ENCODE data around the gene ASB2. TPM values are rescaled to one million over a fixed set of nuclear protein-coding genes. Genes with fewer than 3 reads are reported as not detected.

The ASB2 gene
- total RNA-seq, 1 experiment from 2014 or later: 0.21 TPM

DNA sequence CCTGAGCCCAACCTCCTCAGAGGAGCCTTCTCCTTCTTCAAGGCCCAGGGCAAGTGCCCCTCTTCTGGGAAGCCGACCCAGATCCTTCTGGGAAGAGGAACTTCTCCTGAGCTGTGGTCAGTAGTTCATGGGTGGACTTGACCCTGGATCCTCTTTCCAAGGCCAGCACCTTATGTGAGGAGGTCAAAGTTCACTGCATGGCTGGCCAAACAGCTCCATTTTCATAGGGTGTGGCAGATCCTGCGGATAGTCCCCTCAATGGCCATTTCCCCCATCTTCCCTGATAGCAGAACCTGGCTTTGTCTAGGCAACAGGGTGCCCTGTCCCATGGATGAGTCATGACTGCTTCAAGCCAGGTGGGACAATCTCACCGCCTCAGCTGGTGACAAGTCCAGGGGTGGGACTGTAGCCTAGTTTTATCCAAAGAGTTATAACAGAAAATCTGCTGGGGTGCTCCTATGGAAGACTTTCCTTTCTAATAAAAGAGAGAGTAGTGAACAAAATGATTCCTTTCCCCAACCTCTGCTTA, 10.4 kb downstream of the ASB2 start:
- no peaks in the 10 kb centered on the region for H3K36me3 ChIP-seq (replicated peaks; ENCODE audit: control insufficient read depth, insufficient read depth, low read length)
- no peak overlapping the region for H3K4me3 ChIP-seq (ENCODE audit: insufficient read depth, low read depth, low read length)
- H3K27me3 ChIP-seq (ENCODE audit: control insufficient read depth, insufficient read depth, low read length): no peaks in the 10 kb centered on the region; the same call in 1 of the 2 replicates
- DNase-seq: no peak

DNA sequence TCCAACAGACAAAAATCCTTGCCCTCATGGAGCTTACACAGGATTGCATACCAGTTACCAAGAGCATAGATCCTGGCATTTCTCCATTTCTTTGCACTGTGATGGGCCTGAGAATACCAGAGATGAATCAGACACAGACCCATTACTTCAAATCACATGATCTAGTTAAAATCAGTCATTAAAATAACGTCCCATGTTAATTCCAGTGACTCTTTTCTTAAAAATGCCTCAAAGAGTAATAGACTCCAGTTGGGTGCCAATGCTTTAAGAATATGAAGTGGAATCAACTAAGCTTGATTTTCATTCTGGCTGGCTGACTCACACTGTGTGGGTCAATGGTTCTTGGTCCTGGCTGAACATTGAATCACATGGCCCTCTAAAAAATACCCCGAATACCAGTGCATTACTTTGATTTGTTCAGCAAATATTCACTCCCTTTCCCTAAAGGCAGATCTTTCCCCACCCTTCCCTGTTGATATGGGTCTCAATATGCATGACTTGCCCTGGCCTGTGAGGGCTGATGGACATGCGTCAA, 11.0 kb downstream of the ASB2 start:
- no peaks in the 10 kb centered on the region for H3K36me3 ChIP-seq (replicated peaks; ENCODE audit: control insufficient read depth, insufficient read depth, low read length)
- DNase-seq: no peak
- H3K4me3 ChIP-seq (ENCODE audit: insufficient read depth, low read depth, low read length): no peak overlapping the region
- H3K27me3 ChIP-seq (ENCODE audit: control insufficient read depth, insufficient read depth, low read length): no peaks in the 10 kb centered on the region; the same call in 1 of the 2 replicates

DNA sequence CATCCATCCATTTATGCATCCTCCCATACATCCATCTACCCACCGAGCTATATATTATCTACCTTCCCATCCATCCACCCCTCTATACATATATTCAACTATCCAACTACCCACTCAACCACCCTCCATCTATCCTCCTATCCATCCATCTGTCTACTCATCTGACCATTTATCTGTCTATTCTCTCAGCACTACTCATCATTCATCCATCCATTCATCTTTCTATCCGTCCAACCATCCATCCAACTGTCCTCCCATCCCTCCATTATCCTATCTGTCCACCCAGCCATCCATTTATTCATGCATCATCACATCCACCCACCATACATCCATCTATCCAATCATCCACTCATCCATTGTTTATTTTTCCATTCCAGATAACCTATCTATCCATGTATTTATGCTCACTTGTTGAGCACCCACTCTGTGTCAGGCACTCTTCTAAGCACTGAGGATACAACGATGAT, 11.5 kb downstream of the ASB2 start:
- no peak overlapping the region for H3K4me3 ChIP-seq (ENCODE audit: insufficient read depth, low read depth, low read length)
- no peak for DNase-seq

DNA sequence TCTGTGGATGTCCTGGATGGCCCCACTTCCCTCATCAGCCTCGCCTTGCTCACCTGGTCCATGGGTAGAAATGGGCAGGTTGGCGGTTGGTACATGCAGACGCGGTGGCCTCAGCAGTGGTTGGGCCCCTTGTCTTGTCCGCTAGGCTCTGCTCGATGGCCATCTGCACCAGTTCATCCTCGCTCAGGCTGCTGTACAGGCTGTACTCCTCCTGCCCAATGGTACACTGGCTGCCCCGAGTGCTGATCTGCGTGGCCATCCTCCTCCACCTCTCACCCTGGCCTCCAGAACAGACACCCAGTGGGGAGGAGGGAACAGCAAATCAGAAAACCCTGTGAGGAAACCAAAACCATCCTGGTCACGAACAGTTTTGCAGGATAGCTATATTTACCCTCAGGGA, 12.1 kb downstream of the ASB2 start:
- DNase-seq: no peak
- Histone ChIP-seq H3K4me3 (ENCODE audit: insufficient read depth, low read depth, low read length) (no peak overlapping the region), H3K27me3 (ENCODE audit: control insufficient read depth, insufficient read depth, low read length) (no peaks in the 10 kb centered on the region; the same call in 1 of the 2 replicates), H3K36me3 (replicated peaks; ENCODE audit: control insufficient read depth, insufficient read depth, low read length) (no peaks in the 10 kb centered on the region)

More for the DNA sequence above, 11.5 kb downstream of the ASB2 start:
- Histone ChIP-seq H3K27me3 (ENCODE audit: control insufficient read depth, insufficient read depth, low read length) (no peaks in the 10 kb centered on the region; the same call in 1 of the 2 replicates), H3K36me3 (replicated peaks; ENCODE audit: control insufficient read depth, insufficient read depth, low read length) (no peaks in the 10 kb centered on the region)

DNA sequence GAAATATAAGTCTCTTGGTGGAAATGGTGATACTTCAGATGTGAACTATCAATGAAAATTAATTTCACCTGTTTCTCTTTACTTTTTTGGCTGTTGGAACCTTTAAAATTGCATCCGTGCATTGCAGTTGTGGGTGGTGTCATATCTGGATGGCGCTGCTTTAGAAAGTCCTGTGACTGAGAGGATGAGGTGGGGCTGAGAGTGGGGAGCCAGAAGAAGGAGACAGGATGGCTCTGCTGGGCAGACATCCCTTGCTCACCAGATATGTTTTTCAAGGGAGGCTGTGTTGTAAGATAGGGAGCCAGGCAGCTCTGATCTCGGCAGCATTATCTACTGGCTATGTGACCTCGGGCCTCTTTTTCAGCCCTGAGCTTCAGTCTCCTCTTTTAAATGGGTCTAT, 12.7 kb downstream of the ASB2 start:
- no peaks in the 10 kb centered on the region for H3K36me3 ChIP-seq (replicated peaks; ENCODE audit: control insufficient read depth, insufficient read depth, low read length)
- no peaks in the 10 kb centered on the region; the same call in 1 of the 2 replicates for H3K27me3 ChIP-seq (ENCODE audit: control insufficient read depth, insufficient read depth, low read length)
- no peak for DNase-seq
- H3K4me3 ChIP-seq (ENCODE audit: insufficient read depth, low read depth, low read length): no peak overlapping the region

DNA sequence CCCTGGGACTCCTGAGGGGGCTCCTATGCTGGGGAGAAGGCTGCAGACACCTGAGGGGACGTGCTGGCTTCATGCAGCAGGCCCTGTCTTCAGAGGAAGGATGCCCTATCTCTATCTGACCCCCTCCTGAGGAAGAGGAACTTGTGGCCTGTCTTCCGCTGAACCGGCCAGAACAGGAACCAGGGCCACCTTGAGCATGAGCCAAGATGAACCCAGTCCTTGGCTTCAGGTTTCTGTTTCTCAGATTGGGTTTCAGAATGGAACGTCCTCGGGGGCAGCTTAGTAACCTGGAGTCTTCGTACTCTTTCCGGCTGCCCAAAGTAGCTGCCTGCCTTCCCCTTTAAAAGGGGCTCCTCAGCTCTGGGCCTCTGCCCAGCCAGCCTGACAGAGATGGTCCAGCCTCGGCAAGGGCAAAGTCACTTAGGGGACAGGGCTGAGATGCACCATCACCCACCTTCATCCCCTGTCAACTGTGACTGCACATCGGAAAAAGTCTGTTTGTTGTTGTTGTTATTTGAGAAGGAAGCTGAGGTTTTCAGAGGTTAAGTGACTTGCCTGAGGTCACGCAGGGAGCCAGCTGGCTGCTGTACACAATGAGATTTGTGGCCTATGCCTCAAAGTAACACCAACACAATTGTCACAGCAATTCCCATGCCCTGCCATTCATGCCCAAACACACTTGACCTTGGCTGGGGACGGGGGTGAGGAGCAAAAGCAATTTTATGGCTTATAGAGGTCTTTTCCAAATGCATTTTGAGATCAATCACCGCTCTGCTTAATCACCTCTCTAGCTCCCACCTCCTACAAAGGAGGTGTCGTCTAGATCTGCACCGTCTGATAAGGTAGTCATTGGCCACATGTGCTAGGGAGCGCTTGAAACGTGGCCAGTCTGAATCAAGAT, 13.4 kb downstream of the ASB2 start:
- Histone ChIP-seq H3K4me3 (ENCODE audit: insufficient read depth, low read depth, low read length) (no peak overlapping the region), H3K27me3 (ENCODE audit: control insufficient read depth, insufficient read depth, low read length) (no peaks in the 10 kb centered on the region; the same call in 1 of the 2 replicates), H3K36me3 (replicated peaks; ENCODE audit: control insufficient read depth, insufficient read depth, low read length) (no peaks in the 10 kb centered on the region)
- no peak for DNase-seq

DNA sequence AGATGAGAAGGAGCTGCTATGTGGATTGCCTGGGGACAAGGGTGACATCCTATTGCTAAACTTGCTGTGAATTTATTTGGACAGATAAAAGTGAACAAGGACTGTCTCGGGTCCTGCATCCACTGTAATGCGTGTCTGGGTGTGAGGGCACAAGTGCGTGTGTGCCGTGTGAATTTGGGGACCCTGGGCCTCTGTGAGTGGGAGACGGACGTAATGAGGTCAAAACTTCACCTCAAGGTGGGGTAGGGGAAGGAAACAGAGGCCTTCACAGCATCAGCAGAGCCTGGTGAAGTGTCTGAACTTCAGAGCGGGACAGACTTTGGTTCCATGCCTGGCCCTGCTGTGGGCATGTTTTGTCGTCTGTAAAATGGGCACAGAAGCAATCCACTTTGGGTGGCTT, 14.8 kb downstream of the ASB2 start:
- Histone ChIP-seq H3K4me3 (ENCODE audit: insufficient read depth, low read depth, low read length) (no peak overlapping the region), H3K27me3 (ENCODE audit: control insufficient read depth, insufficient read depth, low read length) (no peaks in the 10 kb centered on the region; the same call in 1 of the 2 replicates), H3K36me3 (replicated peaks; ENCODE audit: control insufficient read depth, insufficient read depth, low read length) (no peaks in the 10 kb centered on the region)
- DNase-seq: no peak

DNA sequence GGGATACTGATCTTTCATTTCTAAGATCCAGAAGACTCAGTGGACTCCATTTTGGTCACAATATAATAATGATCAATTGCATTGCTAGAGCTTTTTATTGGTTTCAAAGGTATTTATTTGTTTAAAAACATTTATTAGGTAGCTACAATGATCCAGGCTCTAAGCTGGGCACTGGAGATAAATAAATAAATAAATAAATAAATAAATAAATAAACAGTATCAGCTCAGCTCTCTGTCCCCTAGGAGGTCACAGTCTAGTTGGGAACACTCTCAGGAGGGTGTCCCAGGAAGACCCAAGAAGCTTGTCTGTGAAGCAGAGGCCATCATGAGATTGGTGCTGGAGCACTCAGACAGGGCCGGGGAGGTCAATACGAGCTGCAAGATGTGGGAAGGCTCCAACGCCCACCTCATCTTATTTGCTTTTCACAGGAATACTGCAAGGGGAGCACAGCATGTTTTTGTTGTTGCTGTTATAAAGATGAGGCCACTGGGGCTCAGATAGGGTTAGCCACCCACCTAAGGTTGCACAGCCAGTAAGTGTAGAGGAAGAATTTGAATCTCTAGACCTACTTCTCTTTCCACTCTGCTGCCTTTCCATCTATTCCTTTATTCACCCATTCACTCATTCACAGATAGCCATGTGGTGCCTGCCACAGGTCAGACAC, 15.5 kb downstream of the ASB2 start:
- no peaks in the 10 kb centered on the region; the same call in 1 of the 2 replicates for H3K27me3 ChIP-seq (ENCODE audit: control insufficient read depth, insufficient read depth, low read length)
- no peak overlapping the region for H3K4me3 ChIP-seq (ENCODE audit: insufficient read depth, low read depth, low read length)
- H3K36me3 ChIP-seq (replicated peaks; ENCODE audit: control insufficient read depth, insufficient read depth, low read length): no peaks in the 10 kb centered on the region

DNA sequence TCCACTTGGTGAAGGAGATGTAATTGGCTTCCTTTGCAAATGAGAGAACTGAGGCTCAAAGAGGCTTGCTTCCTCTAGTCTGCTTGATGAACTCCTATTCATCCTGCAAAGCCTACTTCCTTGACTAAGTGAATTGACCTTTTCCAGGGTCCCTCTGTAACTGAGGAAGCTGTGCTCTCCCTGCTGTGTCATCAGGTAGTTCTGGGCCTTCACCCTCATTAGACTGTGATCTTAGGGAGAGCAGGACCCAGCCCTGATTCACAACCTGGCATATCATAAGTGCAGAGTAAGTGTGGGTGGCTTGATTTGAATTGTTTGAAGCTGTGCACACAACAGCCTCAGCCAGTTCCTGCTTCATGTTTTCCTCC, 16.3 kb downstream of the ASB2 start:
- no peak overlapping the region for H3K4me3 ChIP-seq (ENCODE audit: insufficient read depth, low read depth, low read length)
- DNase-seq: no peak
- no peaks in the 10 kb centered on the region for H3K36me3 ChIP-seq (replicated peaks; ENCODE audit: control insufficient read depth, insufficient read depth, low read length)
- no peaks in the 10 kb centered on the region for H3K27me3 ChIP-seq (ENCODE audit: control insufficient read depth, insufficient read depth, low read length)

More for the DNA sequence above, 15.5 kb downstream of the ASB2 start:
- no peak for DNase-seq

DNA sequence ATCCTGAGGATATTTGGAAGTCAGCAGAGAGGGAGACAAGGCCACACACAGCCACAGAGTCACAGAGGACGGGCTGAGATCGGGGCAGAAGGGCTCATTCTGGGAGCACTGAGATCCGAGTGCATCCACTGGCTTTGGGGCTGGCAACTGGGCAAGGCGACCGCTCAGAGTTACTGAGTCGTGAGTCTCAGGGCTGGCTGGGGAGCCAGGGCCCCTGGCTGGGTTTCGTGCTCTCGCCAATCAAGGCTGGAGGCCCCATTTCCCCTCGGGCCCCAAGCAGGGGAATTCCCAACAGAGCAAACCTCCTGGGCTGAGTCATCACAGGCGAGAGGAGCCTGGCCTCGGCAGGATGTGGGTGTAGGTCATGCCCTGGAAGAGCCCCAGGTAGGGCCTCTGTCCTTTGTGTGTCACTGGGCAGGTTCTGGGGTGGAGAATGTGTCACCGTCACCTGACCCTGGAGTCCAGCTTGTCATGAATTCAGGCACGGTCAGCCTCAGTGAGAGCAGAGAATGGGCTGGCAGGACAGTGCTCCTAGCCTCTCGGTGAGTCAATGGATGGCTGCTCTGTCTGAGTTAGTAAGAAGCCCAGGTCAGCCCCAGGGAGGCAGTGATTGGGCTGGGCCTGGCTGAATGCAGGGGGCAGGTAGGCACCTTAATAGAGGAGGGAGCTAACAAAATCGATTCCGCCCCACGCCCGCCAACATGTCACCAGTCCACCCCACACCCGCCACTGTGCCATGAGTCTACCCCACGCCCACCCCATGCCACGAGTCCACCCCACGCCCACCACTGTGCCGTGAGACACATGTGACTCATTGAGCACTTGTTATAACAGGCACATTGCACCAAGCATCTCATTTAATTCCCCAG, 16.9 kb downstream of the ASB2 start:
- H3K36me3 ChIP-seq (replicated peaks; ENCODE audit: control insufficient read depth, insufficient read depth, low read length): no peaks in the 10 kb centered on the region
- no peaks in the 10 kb centered on the region for H3K27me3 ChIP-seq (ENCODE audit: control insufficient read depth, insufficient read depth, low read length)
- no peak overlapping the region for H3K4me3 ChIP-seq (ENCODE audit: insufficient read depth, low read depth, low read length)
- DNase-seq: peak; percentile 88

DNA sequence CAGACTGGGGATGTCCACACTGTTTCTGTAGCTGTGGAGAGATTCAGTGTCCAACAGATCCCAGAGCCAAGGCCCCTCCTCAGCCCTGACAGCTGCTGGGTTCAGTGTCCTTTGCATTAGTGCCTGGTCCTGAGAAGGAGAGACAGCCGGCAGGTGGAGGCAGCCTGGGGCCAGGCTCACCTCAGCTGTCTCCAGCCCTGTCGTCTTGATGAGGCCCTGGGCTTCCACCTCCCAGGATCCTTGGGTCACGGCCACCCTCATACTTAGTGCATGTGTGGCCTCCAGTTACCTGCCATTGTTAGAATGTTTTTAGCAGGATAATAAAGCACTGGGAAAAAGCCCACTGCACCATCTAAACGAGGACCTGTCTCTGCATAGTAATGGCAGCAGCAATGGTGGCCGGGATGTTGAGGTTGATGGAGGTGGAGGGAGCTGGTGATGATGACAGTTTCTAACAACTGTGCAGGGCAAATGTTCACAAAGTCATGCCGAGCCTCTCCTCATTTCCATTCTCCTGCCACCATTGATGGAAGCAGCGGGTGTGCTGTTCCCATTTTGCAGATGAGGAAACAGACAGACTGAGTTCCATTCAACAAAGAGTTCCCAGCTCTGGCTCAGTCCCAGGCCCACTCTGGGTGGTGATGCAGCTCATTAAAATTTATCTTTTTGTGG, 17.7 kb downstream of the ASB2 start:
- no peaks in the 10 kb centered on the region for H3K36me3 ChIP-seq (replicated peaks; ENCODE audit: control insufficient read depth, insufficient read depth, low read length)
- no peak for DNase-seq
- no peaks in the 10 kb centered on the region for H3K27me3 ChIP-seq (ENCODE audit: control insufficient read depth, insufficient read depth, low read length)
- no peak overlapping the region for H3K4me3 ChIP-seq (ENCODE audit: insufficient read depth, low read depth, low read length)

DNA sequence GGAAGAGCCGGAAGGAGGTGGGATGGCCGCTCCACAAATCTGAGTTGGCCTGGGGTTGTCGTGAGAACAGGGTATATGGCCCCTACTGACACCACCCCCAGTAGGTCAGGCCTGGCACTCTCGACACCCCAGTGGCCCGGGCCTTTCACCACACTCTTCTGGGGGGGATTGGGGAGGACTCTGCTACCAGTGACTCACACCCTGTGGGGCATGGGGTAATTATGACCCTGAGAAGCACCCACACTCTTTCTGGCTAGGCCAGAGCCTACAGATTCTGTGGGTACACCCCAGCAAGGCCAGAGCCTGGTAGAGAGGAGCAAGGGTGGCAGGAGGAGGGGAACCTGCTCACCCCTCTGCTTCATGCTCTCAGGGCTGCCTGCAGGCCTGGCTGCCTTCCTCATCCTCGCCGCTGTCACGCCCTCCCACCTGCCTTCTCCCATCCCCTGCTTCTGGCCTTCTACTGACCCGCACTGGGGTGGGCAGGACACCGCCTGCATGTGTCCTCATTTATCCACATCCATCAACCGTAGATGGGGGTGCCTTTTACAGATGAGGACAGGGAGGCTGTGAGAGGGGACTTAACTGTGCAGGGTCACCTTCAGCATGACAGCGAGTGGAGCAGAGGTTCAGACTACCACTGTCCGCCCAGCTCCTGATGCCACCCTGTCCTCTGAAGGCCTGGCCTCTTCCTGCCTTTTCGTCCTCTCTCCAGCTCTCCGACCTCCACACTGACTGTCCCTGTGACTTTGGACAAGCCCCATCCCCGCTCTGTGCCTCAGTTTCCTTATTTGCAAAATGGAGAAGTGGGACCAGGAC, 18.4 kb downstream of the ASB2 start:
- H3K4me3 ChIP-seq (ENCODE audit: insufficient read depth, low read depth, low read length): no peak overlapping the region
- no peaks in the 10 kb centered on the region for H3K27me3 ChIP-seq (ENCODE audit: control insufficient read depth, insufficient read depth, low read length)
- no peak for DNase-seq
- no peaks in the 10 kb centered on the region for H3K36me3 ChIP-seq (replicated peaks; ENCODE audit: control insufficient read depth, insufficient read depth, low read length)

DNA sequence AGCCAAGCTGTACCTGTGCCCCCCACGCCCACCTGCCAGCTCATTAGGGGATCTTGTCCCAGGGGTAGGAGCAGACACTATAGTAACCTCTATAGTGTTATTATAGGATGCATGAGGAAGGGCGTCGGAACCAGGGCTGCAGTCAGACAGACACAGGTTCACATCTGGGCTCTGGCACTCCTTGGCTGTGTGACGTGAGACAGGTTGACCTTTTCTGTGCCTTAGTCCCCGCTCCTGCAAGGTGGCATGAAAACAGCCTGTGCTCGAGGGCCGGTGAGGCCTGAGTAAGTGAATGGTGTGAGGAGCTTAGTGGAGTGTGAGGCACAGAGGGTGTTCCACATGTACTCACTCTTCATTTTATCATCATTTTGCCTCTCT, 19.0 kb downstream of the ASB2 start:
- DNase-seq: no peak

More for the DNA sequence above, 19.0 kb downstream of the ASB2 start:
- no peaks in the 10 kb centered on the region for H3K36me3 ChIP-seq (replicated peaks; ENCODE audit: control insufficient read depth, insufficient read depth, low read length)
- no peaks in the 10 kb centered on the region for H3K27me3 ChIP-seq (ENCODE audit: control insufficient read depth, insufficient read depth, low read length)
- no peak overlapping the region for H3K4me3 ChIP-seq (ENCODE audit: insufficient read depth, low read depth, low read length)
